Gastrocnemius medialis (tissue), 4 donors: ENCODE data around the gene C16orf92. TPM values are rescaled to one million over a fixed set of nuclear protein-coding genes. Genes with fewer than 3 reads are reported as not detected.

Source experiments
- ATAC-seq, 2 donors: fragments of 150-250 bp; one replicate each; pipeline ENCODE4 v1.9.1; 2016
- DNase-seq, 2 donors: peaks; one replicate each; pipeline ENCODE4 v3.0.0-alpha.2; 2019
- H3K27ac ChIP-seq, 4 donors: fragments of 200-600 bp; sonication (generic); 1 replicate in 1 of 4; 2 replicates in 3 of 4; pipeline ENCODE4 v1.5.1; 2016 to 2018; ENCODE audit warnings: mild to moderate bottlenecking in 2 of 4, moderate library complexity in 1 of 4
- H3K27me3 ChIP-seq, 3 donors: fragments of 200-600 bp; sonication (generic) in 2 of 3; 1 replicate in 1 of 3; 2 replicates in 2 of 3; pipeline versions ENCODE4 v1.5.1 to v1.6.0; 2016 to 2019; ENCODE audit warnings: mild to moderate bottlenecking in 1 of 3, moderate library complexity in 1 of 3
- H3K36me3 ChIP-seq, 2 donors: fragments of 200-600 bp; sonication (generic) in 1 of 2; one replicate each; pipeline ENCODE4 v1.5.1; 2017 to 2018
- H3K4me1 ChIP-seq, 2 donors: fragments of 200-600 bp; sonication (generic) in 1 of 2; one replicate each; pipeline ENCODE4 v1.5.1; 2016 to 2017; ENCODE audit warnings: mild to moderate bottlenecking in 2 of 2
- H3K4me3 ChIP-seq, 4 donors: fragments of 200-600 bp; sonication (generic) in 3 of 4; 1 replicate in 1 of 4; 2 replicates in 3 of 4; pipeline ENCODE4 v1.5.1; 2016 to 2019; ENCODE audit warnings: mild to moderate bottlenecking in 2 of 4
- H3K9me3 ChIP-seq, 3 donors: fragments of 200-600 bp; sonication (generic) in 2 of 3; 1 replicate in 1 of 3; 2 replicates in 2 of 3; pipeline ENCODE4 v1.5.1; 2016 to 2019
- CTCF ChIP-seq, 5 experiments: fragments of 450-650 bp in 3 of 5; fragments of 200-600 bp in 2 of 5; sonication (generic) in 2 of 5; IDR thresholded peaks in 4 of 5; conservative IDR thresholded peaks in 1 of 5; 1 replicate in 4 of 5; 2 replicates in 1 of 5; pipeline ENCODE4 v1.5.1; 2016 to 2019; ENCODE audit warnings: antibody characterized with exemption in 5 of 5, mild to moderate bottlenecking in 3 of 5, moderate library complexity in 3 of 5
- POLR2A ChIP-seq, 2 donors: fragments of 450-650 bp; IDR thresholded peaks; one replicate each; pipeline ENCODE4 v1.6.1; 2017; ENCODE audit warnings: antibody characterized with exemption in 2 of 2, mild to moderate bottlenecking in 2 of 2, moderate library complexity in 2 of 2
- in situ Hi-C, 4 donors: fragments of 200-750 bp; cut with MboI; loops; one replicate each; pipeline versions ENCODE4 v1.15.0 to v1.8.0; 2017; ENCODE audit warnings: low sequenced_read_pairs in 4 of 4
- intact Hi-C: fragments of 100-400 bp; cut with DNase I; formaldehyde crosslinking; loops from one replicate; pipeline ENCODE4 v1.15.1; 2023; ENCODE audit warnings: low total_unique reads
- total RNA-seq, 4 donors: library from RNA; depleted of rRNA; stranded (reverse); fragments of >200 nt; gene quantifications; one replicate each; pipeline versions ENCODE4 v1.1.0 to v1.2.3, GENCODE V29; 2016

The C16orf92 gene
- total RNA-seq, 4 donors from 2014 or later = not detected

- ATAC-seq = no peak
- Histone ChIP-seq H3K27ac (no peak overlapping the region), H3K36me3 (no peaks in the 10 kb centered on the region), H3K4me1 (peaks cover 5 to 8% of the 10 kb centered on the region in 2 donors), H3K9me3 (no peaks in the 10 kb centered on the region), H3K27me3 (peaks cover 2 to 16% (median 8%) of the 10 kb centered on the region in 3 donors), H3K4me3 (no peak overlapping the region)
- intact Hi-C loops (loop anchor here (10.0 kb wide), 1 partner anchor 160 kb away; the partner anchor contains the start of gene CDIPT), in situ Hi-C loops (loop anchor here in 3 of 4 donors (5.0 to 25.0 kb wide), 3 partner anchors 320 to 338 kb away; partner anchors contain the start of gene QPRT (in 1 of the 3))
- DNase-seq = no peak
- no peak for TF ChIP-seq CTCF (IDR thresholded peaks at IDR 0.05 in 4 of 5, conservative IDR thresholded peaks at IDR 0.05 in 1 of 5)
- no peak for TF ChIP-seq POLR2A (IDR thresholded peaks at IDR 0.05)
These were observed 2.2 kb downstream of the C16orf92 start for GRCh38 chr16:30025156-30025555.

GRCh38 chr16:30025574-30025973, 2.6 kb downstream of the C16orf92 start:
- Histone ChIP-seq H3K27me3 (peaks cover 4 to 20% (median 12%) of the 10 kb centered on the region in 3 donors), H3K4me3 (no peak overlapping the region), H3K36me3 (no peaks in the 10 kb centered on the region), H3K9me3 (no peaks in the 10 kb centered on the region), H3K27ac (no peak overlapping the region), H3K4me1 (peaks cover 5 to 8% of the 10 kb centered on the region in 2 donors)
- TF ChIP-seq CTCF (IDR thresholded peaks at IDR 0.05 in 4 of 5, conservative IDR thresholded peaks at IDR 0.05 in 1 of 5) = no peak
- no peak for TF ChIP-seq POLR2A (IDR thresholded peaks at IDR 0.05)
- DNase-seq (no peak), ATAC-seq (no peak)
- in situ Hi-C loops (loop anchor here in 3 of 4 donors (5.0 to 25.0 kb wide), 3 partner anchors 321 to 338 kb away; partner anchors contain the start of gene QPRT (in 1 of the 3)), intact Hi-C loops (loop anchor here (10.0 kb wide), 1 partner anchor 161 kb away; the partner anchor contains the start of gene CDIPT)

- TF ChIP-seq POLR2A (IDR thresholded peaks at IDR 0.05) (no peak), CTCF (IDR thresholded peaks at IDR 0.05 in 4 of 5, conservative IDR thresholded peaks at IDR 0.05 in 1 of 5) (no peak)
- Histone ChIP-seq H3K27ac (no peak overlapping the region), H3K4me1 (peaks cover under 1 to 13% of the 10 kb centered on the region in 2 donors), H3K4me3 (no peak overlapping the region), H3K9me3 (no peaks in the 10 kb centered on the region), H3K36me3 (no peaks in the 10 kb centered on the region), H3K27me3 (peaks cover 9 to 29% (median 15%) of the 10 kb centered on the region in 3 donors)
- intact Hi-C loops (loop anchor here (10.0 kb wide), 1 partner anchor 162 kb away; the partner anchor contains the start of gene CDIPT), in situ Hi-C loops (loop anchor here in 3 of 4 donors (5.0 to 25.0 kb wide), 3 partner anchors 322 to 339 kb away; partner anchors contain the start of gene QPRT (in 1 of the 3))
- DNase-seq = no peak
- ATAC-seq = no peak
These were observed 3.5 kb downstream of the C16orf92 start for GRCh38 chr16:30026449-30026848.

GRCh38 chr16:30027588-30028437, 4.8 kb downstream of the C16orf92 start:
- Histone ChIP-seq H3K4me1 (peaks cover 0 to 15% of the 10 kb centered on the region in 2 donors), H3K4me3 (no peak overlapping the region), H3K9me3 (no peaks in the 10 kb centered on the region), H3K36me3 (no peaks in the 10 kb centered on the region), H3K27ac (no peak overlapping the region), H3K27me3 (peaks cover 22 to 41% (median 29%) of the 10 kb centered on the region in 3 donors)
- ATAC-seq (no peak), DNase-seq (no peak)
- no peak for TF ChIP-seq POLR2A (IDR thresholded peaks at IDR 0.05)
- TF ChIP-seq CTCF (IDR thresholded peaks at IDR 0.05 in 4 of 5, conservative IDR thresholded peaks at IDR 0.05 in 1 of 5) = no peak
- in situ Hi-C loops (loop anchor here in 3 of 4 donors (5.0 to 25.0 kb wide), 3 partner anchors 323 to 341 kb away; partner anchors contain the start of gene QPRT (in 1 of the 3)), intact Hi-C loops (loop anchor here (10.0 kb wide), 1 partner anchor 163 kb away; the partner anchor contains the start of gene CDIPT)
